ENCODE results near the gene CYFIP2. TPM values are rescaled to one million over a fixed set of nuclear protein-coding genes. Genes with fewer than 3 reads are reported as not detected.

Gene CYFIP2
- total RNA-seq, 4 donors from 2014 or later = 4.2 to 10.3 (median 8.1) TPM

DNA sequence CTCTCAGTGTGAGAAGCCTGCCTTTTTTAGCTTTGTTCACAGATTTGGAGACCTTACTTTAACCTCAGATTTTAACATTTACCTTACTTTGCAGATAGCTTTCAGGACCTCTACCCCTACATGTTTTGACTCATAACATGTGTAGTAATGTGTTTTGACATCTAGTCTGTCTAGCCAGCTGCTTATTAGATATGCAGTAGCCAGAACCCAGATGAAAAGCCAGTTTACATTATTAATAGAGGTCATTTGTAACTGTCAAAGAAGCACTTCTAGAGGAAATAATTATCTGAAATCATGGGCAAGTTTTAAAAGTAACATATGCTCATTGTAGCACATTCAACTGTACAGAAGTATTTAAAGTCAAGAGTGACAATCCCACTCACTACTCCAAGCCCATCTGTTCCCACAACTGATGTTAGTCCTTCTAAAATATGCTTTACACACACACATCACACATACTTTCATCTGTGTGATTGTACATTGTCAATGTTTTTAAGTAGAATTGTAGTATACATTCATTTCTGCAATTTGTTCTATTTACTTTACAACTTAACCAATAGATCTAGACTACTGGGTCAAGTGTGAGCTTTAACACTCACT lies 122.3 kb downstream of the CYFIP2 start:
- Histone ChIP-seq H3K4me1 (peaks cover 9 to 36% (median 21%) of the 10 kb centered on the region in 3 donors), H3K27ac (peak overlapping the region; percentile 16 to 77 (median 67)), H3K27me3 (no peaks in the 10 kb centered on the region), H3K4me3 (no peak overlapping the region), H3K9me3 (no peaks in the 10 kb centered on the region), H3K36me3 (no peaks in the 10 kb centered on the region)
- TF ChIP-seq, protein P1, sequence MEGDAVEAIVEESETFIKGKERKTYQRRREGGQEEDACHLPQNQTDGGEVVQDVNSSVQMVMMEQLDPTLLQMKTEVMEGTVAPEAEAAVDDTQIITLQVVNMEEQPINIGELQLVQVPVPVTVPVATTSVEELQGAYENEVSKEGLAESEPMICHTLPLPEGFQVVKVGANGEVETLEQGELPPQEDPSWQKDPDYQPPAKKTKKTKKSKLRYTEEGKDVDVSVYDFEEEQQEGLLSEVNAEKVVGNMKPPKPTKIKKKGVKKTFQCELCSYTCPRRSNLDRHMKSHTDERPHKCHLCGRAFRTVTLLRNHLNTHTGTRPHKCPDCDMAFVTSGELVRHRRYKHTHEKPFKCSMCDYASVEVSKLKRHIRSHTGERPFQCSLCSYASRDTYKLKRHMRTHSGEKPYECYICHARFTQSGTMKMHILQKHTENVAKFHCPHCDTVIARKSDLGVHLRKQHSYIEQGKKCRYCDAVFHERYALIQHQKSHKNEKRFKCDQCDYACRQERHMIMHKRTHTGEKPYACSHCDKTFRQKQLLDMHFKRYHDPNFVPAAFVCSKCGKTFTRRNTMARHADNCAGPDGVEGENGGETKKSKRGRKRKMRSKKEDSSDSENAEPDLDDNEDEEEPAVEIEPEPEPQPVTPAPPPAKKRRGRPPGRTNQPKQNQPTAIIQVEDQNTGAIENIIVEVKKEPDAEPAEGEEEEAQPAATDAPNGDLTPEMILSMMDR (IDR thresholded peaks at IDR 0.05) = no peak
- TF ChIP-seq POLR2A (IDR thresholded peaks at IDR 0.05) = no peak
- intact Hi-C loops (cut with DNase I) = no loop called here
- DNase-seq = no peak

DNA sequence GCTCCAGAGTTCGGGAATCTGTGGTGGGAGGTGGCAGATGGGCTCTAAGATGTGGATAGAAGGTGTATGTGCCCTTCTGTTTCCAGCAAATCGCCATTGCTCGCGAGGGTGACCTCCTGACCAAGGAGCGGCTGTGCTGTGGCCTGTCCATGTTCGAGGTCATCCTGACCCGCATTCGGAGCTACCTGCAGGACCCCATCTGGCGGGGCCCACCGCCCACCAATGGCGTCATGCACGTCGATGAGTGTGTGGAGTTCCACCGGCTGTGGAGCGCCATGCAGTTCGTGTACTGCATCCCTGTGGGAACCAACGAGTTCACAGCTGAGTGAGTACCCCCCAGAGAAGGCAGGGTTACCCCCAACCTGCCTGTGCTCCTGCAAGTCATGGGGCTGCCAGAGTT lies 123.2 kb downstream of the CYFIP2 start:
- H3K4me3 ChIP-seq = no peak overlapping the region
- DNase-seq = no peak
- TF ChIP-seq POLR2A (IDR thresholded peaks at IDR 0.05) = no peak
- TF ChIP-seq, protein P1 (IDR thresholded peaks at IDR 0.05) = no peak
- H3K4me1 ChIP-seq = peaks cover 9 to 36% (median 21%) of the 10 kb centered on the region in 3 donors
- intact Hi-C loops (cut with DNase I) = no loop called here
- H3K9me3 ChIP-seq = no peaks in the 10 kb centered on the region
- WGBS, 2 donors = 89 to 97% methylated on average over 9 to 14 of the region's 17 CpGs
- H3K36me3 ChIP-seq = no peaks in the 10 kb centered on the region
- no peaks in the 10 kb centered on the region for H3K27me3 ChIP-seq
- peak overlapping the region in 1 of 4 donors; percentile 72 for H3K27ac ChIP-seq

DNA sequence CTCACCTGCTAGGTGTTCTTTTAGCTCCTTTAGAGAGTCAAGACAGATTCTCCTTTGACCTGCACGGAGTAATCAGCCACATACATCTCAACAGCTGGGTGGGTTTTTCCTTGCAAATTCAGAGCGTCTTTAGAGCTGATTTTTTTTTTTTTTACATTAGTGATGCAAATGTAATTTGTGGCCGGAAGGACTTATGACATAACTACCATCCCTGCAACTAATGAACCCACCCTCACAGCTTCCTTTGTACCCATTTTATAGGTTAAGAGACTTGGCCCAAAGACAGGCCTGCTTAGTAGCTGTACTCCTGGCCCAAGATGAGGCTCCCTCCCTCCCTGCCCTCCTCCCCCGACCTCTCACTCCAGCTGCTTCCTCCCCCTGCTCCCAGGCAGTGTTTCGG lies 124.2 kb downstream of the CYFIP2 start:
- DNase-seq = no peak
- H3K4me3 ChIP-seq = no peak overlapping the region
- TF ChIP-seq POLR2A (IDR thresholded peaks at IDR 0.05) = no peak
- TF ChIP-seq, protein P1 (IDR thresholded peaks at IDR 0.05) = no peak
- WGBS, 2 donors = 55 to 71% methylated on average over 3 to 5 of the region's 5 CpGs
- H3K4me1 ChIP-seq = peaks cover 9 to 36% (median 21%) of the 10 kb centered on the region in 3 donors
- H3K36me3 ChIP-seq = no peaks in the 10 kb centered on the region
- intact Hi-C loops (cut with DNase I) = no loop called here
- H3K9me3 ChIP-seq = no peaks in the 10 kb centered on the region
- no peaks in the 10 kb centered on the region for H3K27me3 ChIP-seq
- H3K27ac ChIP-seq = peak overlapping the region; percentile 33 to 75 (median 64)

DNA sequence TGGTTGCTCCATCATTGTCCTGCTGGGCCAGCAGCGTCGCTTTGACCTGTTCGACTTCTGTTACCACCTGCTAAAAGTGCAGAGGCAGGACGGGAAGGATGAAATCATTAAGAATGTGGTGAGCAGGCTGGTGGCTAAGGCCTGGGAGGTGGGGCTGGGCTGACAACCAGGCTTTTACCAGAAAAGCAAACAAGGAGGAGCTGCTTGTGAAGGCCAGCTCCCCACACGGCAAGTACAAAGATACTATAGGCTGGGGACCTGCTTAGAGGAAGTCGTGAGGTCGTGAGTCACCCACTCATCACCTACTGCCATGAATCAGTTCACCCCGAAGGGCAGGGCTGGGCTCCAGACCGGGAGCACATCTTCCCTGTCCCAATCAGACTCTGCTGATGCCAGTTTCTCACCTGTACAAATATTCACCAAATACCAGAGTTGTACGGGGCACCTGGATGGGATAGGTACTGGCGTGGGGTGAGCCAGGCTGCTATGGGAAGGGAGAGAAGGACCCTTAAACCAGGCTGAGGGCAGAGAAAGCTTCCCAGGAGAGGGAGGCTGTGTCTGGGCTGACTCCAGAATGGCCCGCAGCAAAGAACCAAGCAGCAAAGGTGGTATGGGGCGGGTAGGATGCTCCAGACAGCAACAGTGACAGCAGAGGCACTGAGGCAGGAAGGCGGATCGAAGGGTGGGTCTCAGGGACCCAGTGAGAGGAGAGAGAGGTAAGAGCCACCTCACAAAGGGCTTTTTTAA lies 124.8 kb downstream of the CYFIP2 start:
- 39 to 48% methylated on average over 10 of the region's 15 CpGs for WGBS, 2 donors
- H3K27ac ChIP-seq = peak overlapping the region; percentile 43 to 75 (median 66)
- no peak for DNase-seq

GRCh38 chr5:157398305-157398704 lies 132.4 kb downstream of the CYFIP2 start:
- Histone ChIP-seq H3K27ac (no peak overlapping the region), H3K27me3 (no peaks in the 10 kb centered on the region), H3K4me3 (no peak overlapping the region), H3K9me3 (no peaks in the 10 kb centered on the region), H3K36me3 (no peaks in the 10 kb centered on the region), H3K4me1 (no peaks in the 10 kb centered on the region)
- no peak for DNase-seq
- no peak for TF ChIP-seq POLR2A (IDR thresholded peaks at IDR 0.05)
- TF ChIP-seq, protein P1 (IDR thresholded peaks at IDR 0.05) = no peak
- intact Hi-C loops (cut with DNase I) = no loop called here

More for the DNA sequence above, 124.8 kb downstream of the CYFIP2 start:
- H3K9me3 ChIP-seq = no peaks in the 10 kb centered on the region
- intact Hi-C loops (cut with DNase I) = no loop called here
- H3K4me1 ChIP-seq = peaks cover 9 to 36% (median 21%) of the 10 kb centered on the region in 3 donors
- H3K4me3 ChIP-seq = no peak overlapping the region
- no peaks in the 10 kb centered on the region for H3K36me3 ChIP-seq
- TF ChIP-seq, protein P1 (IDR thresholded peaks at IDR 0.05) = no peak
- TF ChIP-seq POLR2A (IDR thresholded peaks at IDR 0.05) = no peak
- H3K27me3 ChIP-seq = no peaks in the 10 kb centered on the region

All from esophagus squamous epithelium (tissue), 5 donors.